C4-2B (cell line): ENCODE results near the gene DPP6.
"Not testable (repeated sequence)": the region's sequence is repeated elsewhere in the genome, so short reads cannot be mapped to it uniquely, and the experiment has no call there.

Experiments
- CTCF ChIP-seq: fragments of 450-650 bp; conservative IDR thresholded peaks from 2 replicates; pipeline ENCODE4 v1.5.1; 2017; ENCODE audit warnings: mild to moderate bottlenecking
- ZFX ChIP-seq: fragments of 450-650 bp; IDR thresholded peaks from 2 replicates; pipeline ENCODE4 v1.6.1; 2017

GRCh38 chr7:154058783-154059182, 6.6 kb downstream of the DPP6 start:
- not testable (repeated sequence) for TF ChIP-seq CTCF, ZFX
